Activated naive CD4-positive, alpha-beta T cell treated with anti-CD3 and anti-CD28 coated beads, Interleukin-2, amount 50 U/mL, for 16 hours (primary cell): ENCODE measurements around the gene EGF.
"Not testable (repeated sequence)": the region's sequence is repeated elsewhere in the genome, so short reads cannot be mapped to it uniquely, and the experiment has no call there.

Experiments
- DNase-seq: peaks from one replicate; pipeline ENCODE4 v3.0.0-alpha.2; 2020

EGF gene

DNA sequence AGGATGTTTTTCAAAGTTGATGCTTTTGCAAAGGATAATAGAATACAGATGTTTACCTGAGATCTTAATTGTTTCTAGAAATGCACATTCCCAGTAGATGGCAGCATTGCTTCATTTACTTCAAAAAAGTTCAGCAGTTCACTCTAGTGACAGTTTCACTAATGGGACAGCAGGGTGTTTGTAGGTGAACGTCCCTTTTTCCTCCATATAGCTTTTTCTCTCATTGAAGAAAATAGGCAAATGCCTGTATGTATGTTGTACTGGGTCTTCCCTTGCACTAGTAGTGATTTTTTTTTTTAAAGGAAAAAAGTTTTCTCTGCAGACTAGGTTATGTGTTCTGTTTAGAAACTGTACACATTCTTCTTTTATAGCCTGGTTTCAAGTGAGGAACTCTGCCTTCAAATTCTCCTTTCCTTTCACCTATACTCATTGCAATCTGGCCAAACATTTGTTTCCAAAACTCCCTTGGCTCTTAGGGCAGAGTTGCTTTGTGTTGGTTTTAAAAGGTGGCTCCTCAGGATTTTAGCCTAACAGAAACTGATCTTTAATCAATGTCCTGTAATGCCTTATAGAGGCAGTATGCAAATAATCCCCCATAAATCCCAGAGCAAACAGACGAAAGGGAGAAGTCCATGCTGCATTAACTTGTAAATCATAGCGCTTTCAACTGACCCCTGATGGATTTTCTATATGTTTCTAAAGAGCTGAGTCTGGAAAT, 86.3 kb downstream of the EGF start:
- no peak for DNase-seq

GRCh38 chr4:109999585-109999912, 86.9 kb downstream of the EGF start:
- no peak for DNase-seq

GRCh38 chr4:110002326-110002725, 89.6 kb downstream of the EGF start:
- DNase-seq: no peak

GRCh38 chr4:110003401-110004187, 90.9 kb downstream of the EGF start:
- DNase-seq: no peak

- DNase-seq: no peak
These were observed 91.9 kb downstream of the EGF start for GRCh38 chr4:110004556-110004955.

DNA sequence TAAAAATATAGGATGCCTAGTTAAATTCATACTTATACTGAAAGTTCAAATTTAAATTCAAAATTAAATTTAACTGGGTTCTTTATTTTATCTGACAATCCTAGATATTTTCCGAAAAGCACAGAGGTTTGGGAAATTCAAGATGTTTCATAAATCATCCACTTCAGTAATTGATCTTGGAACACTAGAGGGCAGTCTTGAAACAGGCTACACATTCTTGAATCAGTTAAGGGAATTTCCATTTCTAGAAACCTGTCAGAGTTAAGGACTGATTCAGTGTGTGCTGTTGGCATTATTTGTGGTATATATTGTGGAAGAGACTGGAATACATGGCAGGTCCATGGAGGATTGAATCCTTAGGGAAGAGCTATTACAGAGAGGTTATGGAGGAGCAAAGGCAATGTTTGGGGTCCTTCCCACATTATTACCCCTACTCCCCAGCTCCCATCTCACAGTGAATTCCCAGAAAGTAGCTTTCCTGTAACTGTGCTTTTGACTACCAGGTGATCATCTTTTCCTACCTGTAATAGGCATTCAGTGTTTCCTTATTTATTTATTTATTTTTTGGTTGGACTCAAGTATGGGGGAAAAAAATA, 92.9 kb downstream of the EGF start:
- DNase-seq: no peak

- no peak for DNase-seq
These were observed 94.5 kb downstream of the EGF start for GRCh38 chr4:110007217-110007616.

DNA sequence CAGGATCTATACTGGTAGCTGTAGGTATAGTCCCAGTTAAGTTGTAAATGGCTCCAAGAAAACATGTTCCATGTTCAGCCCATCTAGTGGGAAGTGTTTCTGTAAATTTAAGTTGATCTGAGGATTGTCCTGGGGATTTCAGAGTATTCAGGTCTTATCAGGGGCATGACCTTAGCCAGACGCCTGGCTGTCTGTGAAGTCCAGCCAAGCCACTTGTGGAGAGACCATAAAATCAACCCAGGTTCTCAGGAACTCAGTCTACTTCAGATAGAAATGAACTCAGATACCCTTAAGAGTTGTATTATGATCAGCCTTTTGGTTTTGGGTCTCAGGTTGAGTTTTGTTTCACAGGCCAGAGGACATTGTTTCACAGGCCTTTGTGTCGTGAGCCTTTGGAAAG, 95.9 kb downstream of the EGF start:
- no peak for DNase-seq

GRCh38 chr4:110009550-110009949, 96.9 kb downstream of the EGF start:
- DNase-seq: no peak

DNA sequence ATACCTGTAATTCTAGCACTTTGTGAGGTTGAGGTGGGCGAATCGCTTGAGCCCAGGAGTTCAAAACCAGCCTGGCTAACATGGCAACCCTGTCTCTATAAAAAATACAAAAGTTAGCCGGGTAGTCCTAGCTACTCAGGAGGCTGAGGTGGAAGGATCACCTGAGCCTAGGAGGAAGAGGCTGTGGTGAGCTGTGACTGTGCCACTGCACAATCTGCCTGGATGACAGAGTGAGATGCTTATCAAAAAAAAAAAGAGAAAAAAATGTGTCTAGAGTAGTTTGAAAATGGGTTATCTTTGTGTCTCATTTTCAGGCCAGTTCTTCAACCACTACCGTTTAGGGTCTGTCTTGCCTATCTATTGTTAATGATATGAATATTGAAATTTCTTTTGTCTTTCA, 98.1 kb downstream of the EGF start:
- DNase-seq: no peak

DNA sequence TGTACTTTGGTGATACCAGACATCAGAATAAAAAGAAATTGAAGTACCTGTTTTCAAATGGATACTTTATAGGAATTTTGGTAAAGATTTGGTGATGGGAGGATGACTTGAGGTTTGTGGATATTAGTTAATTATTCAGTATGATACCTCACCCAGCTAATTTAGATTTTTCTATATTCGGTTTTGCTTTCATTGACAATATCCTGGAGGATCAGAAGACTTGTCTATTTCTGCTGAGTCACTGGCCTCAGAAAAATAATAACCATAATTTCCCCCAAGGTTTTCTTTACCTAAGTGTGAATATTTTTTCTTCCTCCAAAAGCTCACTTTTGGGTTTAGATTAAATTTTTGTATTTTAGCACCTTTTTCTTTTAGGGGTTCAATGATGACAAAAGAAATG, 100.2 kb downstream of the EGF start:
- DNase-seq: no peak

- no peak for DNase-seq
These were observed 101.5 kb downstream of the EGF start for GRCh38 chr4:110014233-110014632.

DNA sequence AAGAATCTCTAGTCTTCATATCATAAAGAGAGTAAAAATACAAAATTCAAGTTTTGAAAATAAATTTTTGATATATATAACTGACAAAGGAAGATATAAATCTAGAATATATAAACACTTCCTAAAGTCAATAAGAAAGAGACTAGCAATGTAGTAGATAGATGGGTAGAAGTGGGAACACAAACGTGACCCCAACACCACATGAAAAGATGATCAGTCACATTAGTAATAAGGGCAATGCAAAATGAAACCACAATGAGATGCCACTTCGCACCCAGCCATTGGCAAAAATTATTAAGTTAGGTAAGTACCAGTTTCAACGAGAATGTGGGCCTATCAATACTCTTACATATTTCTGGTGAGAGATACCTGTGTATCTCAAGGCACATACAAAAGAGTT, 106.5 kb downstream of the EGF start:
- no peak for DNase-seq

DNA sequence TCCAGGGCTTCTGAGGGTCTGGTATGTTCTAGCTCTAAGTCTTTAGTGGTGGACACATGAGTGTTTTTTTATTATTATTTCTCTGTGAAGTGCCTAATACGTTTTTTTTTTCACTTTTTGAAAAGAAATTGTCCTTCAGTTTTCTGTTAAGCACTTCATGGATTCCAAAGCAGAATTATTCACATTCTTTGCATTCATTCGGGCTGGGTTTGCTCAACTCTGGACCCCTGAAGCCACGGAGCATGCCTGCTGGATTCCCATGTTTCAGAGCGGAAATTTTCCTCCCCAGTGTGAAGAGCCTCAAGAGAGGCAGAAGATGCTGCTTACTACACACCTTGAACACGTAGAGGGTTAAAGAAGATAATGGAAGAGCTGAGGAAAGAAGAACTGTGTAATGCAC, 107.5 kb downstream of the EGF start:
- DNase-seq: no peak

- no peak for DNase-seq
These were observed 108.2 kb downstream of the EGF start for GRCh38 chr4:110020646-110021443.

DNA sequence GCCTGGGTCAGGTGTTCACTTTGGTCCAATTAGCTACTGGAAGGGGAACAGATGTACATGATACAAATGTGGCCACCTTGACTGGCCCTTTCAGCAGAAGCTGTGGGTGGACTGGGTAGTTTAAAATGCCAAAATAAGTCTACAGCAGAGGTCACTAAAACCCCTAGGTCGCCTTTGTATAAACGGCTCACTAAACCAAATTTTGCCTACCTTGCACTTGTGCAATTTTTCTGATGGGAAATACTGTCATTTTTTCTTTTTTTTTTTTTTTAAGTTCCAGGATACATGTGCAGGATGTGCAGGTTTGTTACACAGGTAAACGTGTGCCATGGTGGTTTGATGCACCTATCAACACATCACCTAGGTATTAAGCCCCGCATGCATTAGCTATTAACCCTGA, 109.8 kb downstream of the EGF start:
- no peak for DNase-seq

- DNase-seq: no peak
These were observed 112.4 kb downstream of the EGF start for GRCh38 chr4:110025056-110025455.

GRCh38 chr4:110025718-110026117, 113.0 kb downstream of the EGF start:
- no peak for DNase-seq

GRCh38 chr4:110032603-110033002, 119.9 kb downstream of the EGF start:
- DNase-seq: no peak

DNA sequence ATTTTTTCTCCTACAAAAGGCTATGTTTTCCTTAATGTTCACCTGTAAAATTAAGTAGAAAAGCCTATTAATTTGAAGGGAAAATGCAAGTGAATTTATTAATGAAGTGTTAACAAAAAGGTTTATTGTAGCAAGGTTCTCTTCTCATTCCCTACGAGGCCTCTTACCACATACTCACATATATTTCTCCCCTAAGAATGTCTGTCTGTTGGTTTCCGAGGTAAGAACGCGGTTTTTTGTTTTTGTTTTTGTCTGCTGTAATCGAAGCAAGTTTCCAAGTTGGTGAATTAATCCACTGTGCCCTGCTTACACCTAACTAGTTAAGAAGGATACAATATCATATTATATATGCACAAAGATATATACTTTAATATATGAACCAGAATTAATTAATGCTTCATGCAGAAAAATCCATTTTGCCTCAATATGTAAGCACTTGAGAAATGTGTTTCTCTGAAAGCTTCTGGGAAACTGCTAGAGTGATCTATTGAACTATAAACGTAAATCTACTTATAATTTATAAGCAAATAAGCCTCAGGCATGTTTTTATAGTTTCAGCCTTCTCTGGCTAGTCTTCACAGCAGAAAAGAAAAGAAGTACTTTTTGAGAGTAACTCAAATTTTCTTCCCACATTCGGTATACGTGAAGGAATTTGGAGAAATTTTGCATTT, 120.8 kb downstream of the EGF start:
- no peak for DNase-seq

GRCh38 chr4:110034026-110034393, 121.3 kb downstream of the EGF start:
- DNase-seq: no peak

DNA sequence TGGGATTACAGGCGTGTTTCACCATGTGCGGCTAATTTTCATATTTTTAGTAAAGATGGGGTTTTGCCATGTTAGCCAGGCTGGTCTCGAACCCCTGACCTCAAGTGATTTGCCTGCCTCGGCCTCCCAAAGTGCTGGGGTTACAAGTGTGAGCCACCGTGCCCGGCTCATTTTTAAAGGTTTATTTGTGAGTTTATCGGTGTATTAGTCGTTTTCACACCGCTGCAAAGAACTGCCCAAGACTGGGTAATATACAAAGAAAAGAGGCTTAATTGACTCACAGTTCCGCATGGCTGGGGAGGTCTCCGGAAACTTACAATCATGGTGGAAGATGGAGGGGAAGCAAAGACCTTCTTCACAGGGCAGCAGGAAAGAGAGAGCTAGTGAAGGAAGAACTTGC, 126.5 kb downstream of the EGF start:
- DNase-seq: not testable (repeated sequence)

DNA sequence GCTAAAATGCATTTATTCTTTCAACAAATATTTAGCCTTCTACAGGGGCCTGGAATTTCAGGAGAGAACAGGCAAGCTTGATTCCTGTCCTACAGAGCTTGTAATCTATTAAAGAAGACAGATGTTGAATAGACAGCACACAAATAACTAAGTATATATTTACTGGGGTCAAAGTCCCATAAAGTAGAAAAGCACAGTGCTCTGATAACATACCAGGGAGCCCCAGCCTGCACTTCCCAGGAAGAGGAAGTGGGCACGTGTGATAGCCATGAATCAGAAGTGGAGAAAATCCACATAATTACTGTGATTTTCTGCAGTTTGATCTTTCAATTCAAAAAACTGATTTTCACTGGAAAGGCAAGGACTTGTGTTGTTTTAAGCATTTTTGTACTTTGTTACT, 129.1 kb downstream of the EGF start:
- no peak for DNase-seq
